NT2/D1 (cell line): ENCODE measurements around the gene CACNA2D1.

ENCODE experiments used
- YY1 ChIP-seq: IDR thresholded peaks from 2 replicates; pipeline ENCODE4 v1.6.1; 2011; ENCODE audit not compliant: insufficient read length, insufficient read depth
- ZNF274 ChIP-seq: IDR thresholded peaks from 2 replicates; pipeline ENCODE4 v1.6.1; 2011; ENCODE audit warnings: mild to moderate bottlenecking, low read depth, low read length

GRCh38 chr7:82414389-82414788 lies 29.2 kb downstream of the CACNA2D1 start:
- TF ChIP-seq YY1: no peak
- no peak for TF ChIP-seq ZNF274
